ENCODE measurements around the gene MRPS27.

The MRPS27 gene

DNA sequence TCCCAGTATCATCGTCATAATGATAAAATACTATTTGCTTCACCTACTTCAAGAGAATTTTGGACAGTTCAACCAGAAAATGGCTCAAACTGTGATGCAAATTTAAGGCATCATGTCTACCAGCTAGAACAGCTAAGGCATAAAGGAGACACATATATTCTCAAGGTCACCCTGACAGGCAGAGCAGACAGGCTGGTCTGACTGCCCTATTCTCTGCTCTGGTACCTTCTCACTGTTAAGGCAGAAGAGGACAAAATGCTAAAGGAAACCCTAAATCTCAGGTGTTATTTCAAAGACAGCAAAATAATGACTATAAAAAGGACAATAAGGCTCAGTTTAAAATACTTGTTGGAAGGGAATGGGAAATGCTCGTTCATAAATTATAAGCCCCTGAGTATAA, 87.2 kb downstream of the MRPS27 start:
- peaks cover 14% of the 10 kb centered on the region for H3K4me1 ChIP-seq
- TF ChIP-seq, protein P1, sequence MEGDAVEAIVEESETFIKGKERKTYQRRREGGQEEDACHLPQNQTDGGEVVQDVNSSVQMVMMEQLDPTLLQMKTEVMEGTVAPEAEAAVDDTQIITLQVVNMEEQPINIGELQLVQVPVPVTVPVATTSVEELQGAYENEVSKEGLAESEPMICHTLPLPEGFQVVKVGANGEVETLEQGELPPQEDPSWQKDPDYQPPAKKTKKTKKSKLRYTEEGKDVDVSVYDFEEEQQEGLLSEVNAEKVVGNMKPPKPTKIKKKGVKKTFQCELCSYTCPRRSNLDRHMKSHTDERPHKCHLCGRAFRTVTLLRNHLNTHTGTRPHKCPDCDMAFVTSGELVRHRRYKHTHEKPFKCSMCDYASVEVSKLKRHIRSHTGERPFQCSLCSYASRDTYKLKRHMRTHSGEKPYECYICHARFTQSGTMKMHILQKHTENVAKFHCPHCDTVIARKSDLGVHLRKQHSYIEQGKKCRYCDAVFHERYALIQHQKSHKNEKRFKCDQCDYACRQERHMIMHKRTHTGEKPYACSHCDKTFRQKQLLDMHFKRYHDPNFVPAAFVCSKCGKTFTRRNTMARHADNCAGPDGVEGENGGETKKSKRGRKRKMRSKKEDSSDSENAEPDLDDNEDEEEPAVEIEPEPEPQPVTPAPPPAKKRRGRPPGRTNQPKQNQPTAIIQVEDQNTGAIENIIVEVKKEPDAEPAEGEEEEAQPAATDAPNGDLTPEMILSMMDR (IDR thresholded peaks at IDR 0.05) = no peak
- no peaks in the 10 kb centered on the region for H3K36me3 ChIP-seq (ENCODE audit: control insufficient read depth, insufficient read depth, low read length)
- no peak overlapping the region for H3K4me2 ChIP-seq (ENCODE audit: low read length)
- no peak overlapping the region for H3K27ac ChIP-seq
- no peaks in the 10 kb centered on the region for H3K9me3 ChIP-seq (ENCODE audit: control insufficient read depth, low read length)
- H3K9ac ChIP-seq = no peak overlapping the region
- no peak overlapping the region for H2AFZ ChIP-seq
- H3K27me3 ChIP-seq (ENCODE audit: control insufficient read depth, insufficient read depth, low read length) = no peaks in the 10 kb centered on the region
- H3K79me2 ChIP-seq = no peaks in the 10 kb centered on the region
- no peak overlapping the region for H3K4me3 ChIP-seq (ENCODE audit: low read depth, low read length)

DNA sequence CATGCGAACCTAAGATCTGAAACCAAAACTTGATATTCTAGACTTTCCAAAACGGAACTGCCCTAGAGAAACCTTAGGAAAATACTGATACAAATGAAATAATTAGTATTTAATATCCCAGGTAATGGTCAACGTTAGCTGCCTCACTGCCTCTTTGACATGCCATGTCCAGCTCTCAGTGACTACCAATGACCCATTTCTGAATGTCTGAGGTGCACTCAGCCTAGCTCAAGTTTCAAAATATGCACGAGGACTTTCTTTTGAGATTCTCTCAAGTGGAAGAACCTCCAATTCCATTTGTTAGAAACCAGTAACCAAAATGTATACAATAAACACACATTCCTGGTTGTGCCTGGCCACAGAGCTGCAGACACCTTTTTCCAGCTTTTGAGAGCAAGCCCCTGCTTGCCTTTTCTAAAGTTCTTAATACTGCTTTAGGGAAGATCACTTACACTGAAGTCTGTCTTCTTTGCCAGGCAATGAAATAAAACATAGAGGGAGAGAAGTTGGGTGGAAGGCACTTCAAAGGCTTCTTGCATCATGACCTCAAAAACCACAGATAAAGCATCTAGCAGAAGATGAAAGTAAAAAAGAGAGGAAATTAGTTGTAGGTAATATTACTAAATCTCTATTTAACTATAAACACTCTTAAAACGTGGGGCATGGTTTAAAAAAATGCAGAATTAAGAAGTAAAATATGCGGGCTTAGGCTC, 87.9 kb downstream of the MRPS27 start:
- TF ChIP-seq, protein P1 (IDR thresholded peaks at IDR 0.05) = no peak
- no peak overlapping the region for H3K4me3 ChIP-seq (ENCODE audit: low read depth, low read length)
- peaks cover 14% of the 10 kb centered on the region for H3K4me1 ChIP-seq
- no peaks in the 10 kb centered on the region for H3K27me3 ChIP-seq (ENCODE audit: control insufficient read depth, insufficient read depth, low read length)
- no peaks in the 10 kb centered on the region for H3K79me2 ChIP-seq
- H3K9me3 ChIP-seq (ENCODE audit: control insufficient read depth, low read length) = no peaks in the 10 kb centered on the region
- H3K27ac ChIP-seq = no peak overlapping the region
- H3K4me2 ChIP-seq (ENCODE audit: low read length) = no peak overlapping the region
- H3K9ac ChIP-seq = no peak overlapping the region
- H2AFZ ChIP-seq = no peak overlapping the region
- no peaks in the 10 kb centered on the region for H3K36me3 ChIP-seq (ENCODE audit: control insufficient read depth, insufficient read depth, low read length)

DNA sequence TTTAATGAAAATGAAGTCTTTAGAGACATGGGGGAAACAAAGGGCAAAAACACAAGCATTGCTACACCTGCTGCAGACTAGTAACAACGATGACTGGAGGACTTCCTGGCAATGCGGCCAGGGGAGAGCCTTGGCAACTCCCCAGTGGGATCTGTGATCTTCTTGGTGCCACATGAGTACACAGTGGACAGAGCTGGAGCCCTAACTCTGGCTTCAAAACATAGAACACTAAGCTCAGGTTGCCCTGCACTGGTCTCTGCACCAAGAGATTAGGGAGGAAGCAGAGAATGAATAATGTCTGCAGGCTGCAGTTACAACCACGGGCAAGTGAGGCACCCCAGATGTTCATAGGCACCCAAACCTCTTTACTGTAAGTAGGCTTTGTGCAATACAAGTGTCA, 91.1 kb downstream of the MRPS27 start:
- no peak overlapping the region for H3K4me3 ChIP-seq (ENCODE audit: low read depth, low read length)
- H3K27me3 ChIP-seq (ENCODE audit: control insufficient read depth, insufficient read depth, low read length) = no peaks in the 10 kb centered on the region
- H3K27ac ChIP-seq = no peak overlapping the region
- H3K4me2 ChIP-seq (ENCODE audit: low read length) = no peak overlapping the region
- H2AFZ ChIP-seq = no peak overlapping the region
- no peak overlapping the region for H3K9ac ChIP-seq
- TF ChIP-seq, protein P1 (IDR thresholded peaks at IDR 0.05) = no peak
- no peaks in the 10 kb centered on the region for H3K79me2 ChIP-seq
- H3K4me1 ChIP-seq = peaks cover 12% of the 10 kb centered on the region
- no peaks in the 10 kb centered on the region for H3K36me3 ChIP-seq (ENCODE audit: control insufficient read depth, insufficient read depth, low read length)
- no peaks in the 10 kb centered on the region for H3K9me3 ChIP-seq (ENCODE audit: control insufficient read depth, low read length)

DNA sequence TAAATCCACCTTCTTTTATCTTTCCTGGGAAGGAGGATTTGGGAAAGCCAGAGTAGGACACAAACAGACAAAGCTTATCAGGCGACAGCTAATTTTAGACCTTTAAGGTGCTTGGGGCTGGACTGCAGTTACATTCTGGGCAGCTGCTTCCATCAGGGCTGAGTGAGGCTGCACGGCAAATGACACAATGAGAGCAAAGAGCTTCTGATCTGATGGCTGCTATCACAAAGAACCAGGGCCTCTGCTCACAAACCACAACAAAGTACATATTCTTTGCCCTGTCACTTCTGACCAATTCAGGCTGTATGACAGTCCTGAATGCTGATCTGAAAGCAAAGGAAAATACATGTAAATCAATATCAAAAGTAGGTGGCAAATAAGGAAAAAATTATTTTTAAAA, 93.1 kb downstream of the MRPS27 start:
- no peaks in the 10 kb centered on the region for H3K79me2 ChIP-seq
- no peaks in the 10 kb centered on the region for H3K27me3 ChIP-seq (ENCODE audit: control insufficient read depth, insufficient read depth, low read length)
- TF ChIP-seq, protein P1 (IDR thresholded peaks at IDR 0.05) = no peak
- H3K4me2 ChIP-seq (ENCODE audit: low read length) = no peak overlapping the region
- H3K36me3 ChIP-seq (ENCODE audit: control insufficient read depth, insufficient read depth, low read length) = no peaks in the 10 kb centered on the region
- peaks cover 2% of the 10 kb centered on the region for H3K4me1 ChIP-seq
- no peak overlapping the region for H2AFZ ChIP-seq
- no peak overlapping the region for H3K9ac ChIP-seq
- H3K9me3 ChIP-seq (ENCODE audit: control insufficient read depth, low read length) = no peaks in the 10 kb centered on the region
- H3K4me3 ChIP-seq (ENCODE audit: low read depth, low read length) = no peak overlapping the region
- no peak overlapping the region for H3K27ac ChIP-seq

DNA sequence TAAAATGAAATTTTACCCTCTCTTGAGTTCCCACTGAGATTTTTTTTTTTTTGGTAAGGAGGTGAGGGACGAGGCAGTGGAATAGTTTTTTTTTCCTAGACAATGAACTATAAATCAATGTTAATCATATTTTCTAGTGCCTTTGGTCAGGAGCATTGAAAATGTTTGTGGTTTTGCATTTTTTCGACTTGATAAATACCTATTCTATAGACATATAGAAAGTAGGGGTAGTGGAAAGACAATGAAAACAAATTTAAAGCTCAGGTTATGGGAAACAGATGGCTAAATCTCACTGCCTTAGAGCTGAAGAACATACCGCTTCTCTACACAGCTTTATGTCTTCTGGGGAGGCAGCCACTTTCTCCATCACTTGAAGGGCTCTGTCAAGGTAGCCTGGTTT, 94.3 kb downstream of the MRPS27 start:
- Histone ChIP-seq H3K27me3 (ENCODE audit: control insufficient read depth, insufficient read depth, low read length) (no peaks in the 10 kb centered on the region), H3K9me3 (ENCODE audit: control insufficient read depth, low read length) (no peaks in the 10 kb centered on the region), H3K36me3 (ENCODE audit: control insufficient read depth, insufficient read depth, low read length) (no peaks in the 10 kb centered on the region), H3K9ac (no peak overlapping the region), H3K27ac (no peak overlapping the region), H3K4me1 (no peaks in the 10 kb centered on the region), H2AFZ (no peak overlapping the region), H3K79me2 (no peaks in the 10 kb centered on the region), H3K4me2 (ENCODE audit: low read length) (no peak overlapping the region), H3K4me3 (ENCODE audit: low read depth, low read length) (no peak overlapping the region)
- TF ChIP-seq, protein P1 (IDR thresholded peaks at IDR 0.05) = no peak
